Esophagus muscularis mucosa (tissue), 4 donors: Measurements from ENCODE around the gene AP3S2.

Experiments used
- EP300 ChIP-seq: sonication (generic); formaldehyde crosslinking; IDR thresholded peaks from one replicate; pipeline ENCODE4 v1.6.1; 2017; ENCODE audit warnings: antibody characterized with exemption
- POLR2A ChIP-seq: fragments of 450-650 bp; IDR thresholded peaks from one replicate; pipeline ENCODE4 v1.6.1; 2017; ENCODE audit warnings: antibody characterized with exemption, moderate library complexity, mild to moderate bottlenecking, low read depth
- POLR2AphosphoS5 ChIP-seq, 2 donors: sonication (generic); formaldehyde crosslinking; IDR thresholded peaks; one replicate each; pipeline ENCODE4 v1.6.1; 2017; ENCODE audit warnings: antibody characterized with exemption in 2 of 2
- TF ChIP-seq, protein P1 (sequence below), 3 experiments: fragments of 200-600 bp in 2 of 3; fragments of 450-650 bp in 1 of 3; sonication (generic) in 2 of 3; IDR thresholded peaks; one replicate each; pipeline ENCODE4 v1.5.1; 2017 to 2019; ENCODE audit warnings: antibody characterized with exemption in 3 of 3, mild to moderate bottlenecking in 2 of 3, moderate library complexity in 1 of 3

DNA sequence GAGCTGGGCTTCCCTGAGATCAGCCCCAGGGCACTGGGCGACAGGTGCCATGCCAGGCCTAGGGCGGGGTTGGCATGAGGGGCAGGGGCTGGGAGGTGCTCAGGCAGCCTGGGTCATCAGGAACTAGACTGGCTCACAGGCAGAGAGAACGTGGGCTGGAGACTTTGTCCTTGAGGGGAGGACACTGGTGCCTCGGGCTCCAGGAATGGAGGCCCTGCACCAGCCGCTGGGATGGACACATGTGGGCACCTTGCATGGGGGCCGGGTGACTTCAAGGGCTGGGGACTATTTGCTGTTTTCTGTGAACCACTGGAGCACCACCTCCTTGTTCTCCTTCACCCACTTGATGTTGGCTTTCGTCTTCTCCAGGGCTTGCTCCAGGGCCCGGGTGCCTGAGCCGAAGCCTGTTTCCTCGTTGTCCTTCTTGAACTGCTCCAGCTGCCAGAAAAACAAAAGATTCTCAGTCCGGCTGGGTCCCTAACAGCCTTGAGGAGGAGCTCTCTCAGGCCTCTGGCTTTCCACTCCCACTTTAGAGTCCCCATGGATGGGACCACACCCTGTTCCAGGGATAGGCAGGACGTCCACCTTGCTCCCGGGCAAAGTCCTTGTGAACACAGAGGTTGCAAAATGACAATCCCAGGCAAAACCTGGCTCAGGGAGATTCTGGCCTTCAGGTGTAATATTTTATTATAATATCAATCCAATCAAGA lies 108.6 kb downstream of the AP3S2 start:
- TF ChIP-seq POLR2A = no peak
- TF ChIP-seq, protein P1, sequence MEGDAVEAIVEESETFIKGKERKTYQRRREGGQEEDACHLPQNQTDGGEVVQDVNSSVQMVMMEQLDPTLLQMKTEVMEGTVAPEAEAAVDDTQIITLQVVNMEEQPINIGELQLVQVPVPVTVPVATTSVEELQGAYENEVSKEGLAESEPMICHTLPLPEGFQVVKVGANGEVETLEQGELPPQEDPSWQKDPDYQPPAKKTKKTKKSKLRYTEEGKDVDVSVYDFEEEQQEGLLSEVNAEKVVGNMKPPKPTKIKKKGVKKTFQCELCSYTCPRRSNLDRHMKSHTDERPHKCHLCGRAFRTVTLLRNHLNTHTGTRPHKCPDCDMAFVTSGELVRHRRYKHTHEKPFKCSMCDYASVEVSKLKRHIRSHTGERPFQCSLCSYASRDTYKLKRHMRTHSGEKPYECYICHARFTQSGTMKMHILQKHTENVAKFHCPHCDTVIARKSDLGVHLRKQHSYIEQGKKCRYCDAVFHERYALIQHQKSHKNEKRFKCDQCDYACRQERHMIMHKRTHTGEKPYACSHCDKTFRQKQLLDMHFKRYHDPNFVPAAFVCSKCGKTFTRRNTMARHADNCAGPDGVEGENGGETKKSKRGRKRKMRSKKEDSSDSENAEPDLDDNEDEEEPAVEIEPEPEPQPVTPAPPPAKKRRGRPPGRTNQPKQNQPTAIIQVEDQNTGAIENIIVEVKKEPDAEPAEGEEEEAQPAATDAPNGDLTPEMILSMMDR (IDR thresholded peaks at IDR 0.05) = no peak
- TF ChIP-seq POLR2AphosphoS5 (IDR thresholded peaks at IDR 0.05) = no peak
- no peak for TF ChIP-seq EP300
